Neutrophil (primary cell): ENCODE measurements around the gene RNF186.

Source experiments
- H3K27ac ChIP-seq: fragments of 200-600 bp; sonication (generic); 2 replicates; pipeline ENCODE4 v1.5.1; 2016; ENCODE audit warnings: mild to moderate bottlenecking, moderate library complexity
- H3K27me3 ChIP-seq: fragments of 200-600 bp; sonication (generic); 2 replicates; pipeline ENCODE4 v1.6.0; 2016; ENCODE audit warnings: mild to moderate bottlenecking
- H3K36me3 ChIP-seq: fragments of 200-600 bp; sonication (generic); 2 replicates; pipeline ENCODE4 v1.5.1; 2017
- H3K4me1 ChIP-seq, 2 experiments: fragments of 200-600 bp in 1 of 2; sonication (generic) in 1 of 2; 1 replicate in 1 of 2; 2 replicates in 1 of 2; pipeline versions ENCODE4 v1.5.1 to v1.6.1; 2013 to 2016; ENCODE audit warnings: low read depth in 1 of 2, low read length in 1 of 2, mild to moderate bottlenecking in 1 of 2, moderate library complexity in 1 of 2; ENCODE audit not compliant: control insufficient read depth in 1 of 2, insufficient read depth in 1 of 2
- H3K4me3 ChIP-seq, 2 experiments: fragments of 200-600 bp in 1 of 2; sonication (generic) in 1 of 2; 1 replicate in 1 of 2; 2 replicates in 1 of 2; pipeline ENCODE4 v1.5.1; 2013 to 2016; ENCODE audit warnings: low read depth in 1 of 2, low read length in 1 of 2, mild to moderate bottlenecking in 1 of 2, moderate library complexity in 1 of 2
- H3K9me3 ChIP-seq: fragments of 200-600 bp; sonication (generic); 2 replicates; pipeline ENCODE4 v1.5.1; 2016
- CTCF ChIP-seq: fragments of 200-600 bp; sonication (generic); IDR thresholded peaks from 2 replicates; pipeline ENCODE4 v1.5.1; 2016; ENCODE audit warnings: antibody characterized with exemption

RNF186 gene

GRCh38 chr1:19846338-19846737 is 31.3 kb upstream of the RNF186 start:
- Histone ChIP-seq H3K4me1 (no peaks in the 10 kb centered on the region), H3K9me3 (no peaks in the 10 kb centered on the region), H3K27ac (no peak overlapping the region), H3K36me3 (no peaks in the 10 kb centered on the region), H3K27me3 (peaks cover 57% of the 10 kb centered on the region), H3K4me3 (no peak overlapping the region)
- no peak for TF ChIP-seq CTCF

- H3K4me1 ChIP-seq = no peaks in the 10 kb centered on the region
- H3K9me3 ChIP-seq = no peaks in the 10 kb centered on the region
- no peaks in the 10 kb centered on the region for H3K36me3 ChIP-seq
- no peak for TF ChIP-seq CTCF
- H3K27ac ChIP-seq = no peak overlapping the region
- peaks cover 57% of the 10 kb centered on the region for H3K27me3 ChIP-seq
- no peak overlapping the region for H3K4me3 ChIP-seq
Measured at GRCh38 chr1:19845555-19845954, 30.5 kb upstream of the RNF186 start.

GRCh38 chr1:19844731-19845495 is 29.8 kb upstream of the RNF186 start:
- H3K9me3 ChIP-seq = no peaks in the 10 kb centered on the region
- no peaks in the 10 kb centered on the region for H3K4me1 ChIP-seq
- peaks cover 57% of the 10 kb centered on the region for H3K27me3 ChIP-seq
- TF ChIP-seq CTCF = no peak
- no peak overlapping the region for H3K27ac ChIP-seq
- no peak overlapping the region for H3K4me3 ChIP-seq
- no peaks in the 10 kb centered on the region for H3K36me3 ChIP-seq

GRCh38 chr1:19840228-19840627 is 25.1 kb upstream of the RNF186 start:
- H3K4me3 ChIP-seq = no peak overlapping the region
- peaks cover 27% of the 10 kb centered on the region for H3K27me3 ChIP-seq
- H3K36me3 ChIP-seq = no peaks in the 10 kb centered on the region
- no peak for TF ChIP-seq CTCF
- no peaks in the 10 kb centered on the region for H3K9me3 ChIP-seq
- H3K27ac ChIP-seq = no peak overlapping the region
- H3K4me1 ChIP-seq = no peaks in the 10 kb centered on the region

- no peak overlapping the region for H3K27ac ChIP-seq
- no peak overlapping the region for H3K4me3 ChIP-seq
- no peaks in the 10 kb centered on the region for H3K4me1 ChIP-seq
- H3K27me3 ChIP-seq = peaks cover 22% of the 10 kb centered on the region
- no peaks in the 10 kb centered on the region for H3K9me3 ChIP-seq
- TF ChIP-seq CTCF = no peak
- no peaks in the 10 kb centered on the region for H3K36me3 ChIP-seq
Measured at GRCh38 chr1:19837866-19838265, 22.8 kb upstream of the RNF186 start.
